ENCODE data around the gene ZKSCAN1.
"Not testable (repeated sequence)": the region's sequence is repeated elsewhere in the genome, so short reads cannot be mapped to it uniquely, and the experiment has no call there.

- not testable (repeated sequence) for TF ChIP-seq CTCF (conservative IDR thresholded peaks at IDR 0.05; ENCODE audit: low read depth, low read length); EZH2phosphoT487 (IDR thresholded peaks at IDR 0.05; ENCODE audit: borderline replicate concordance, low read length); EZH2 (IDR thresholded peaks at IDR 0.05; ENCODE audit: low read length, unreplicated experiment)
These were observed 5.4 kb upstream of the ZKSCAN1 start for GRCh38 chr7:100009952-100010351.

Measured in PC-3 (cell line).